Measurements from ENCODE around the gene CYP4V2. TPM values are rescaled to one million over a fixed set of nuclear protein-coding genes. Genes with fewer than 3 reads are reported as not detected.

CYP4V2 gene
- total RNA-seq, 1 experiment from 2014 or later = 8.6 TPM

- no peak overlapping the region for H2AFZ ChIP-seq (ENCODE audit: low read depth, low read length, poor library complexity, severe bottlenecking)
- H3K9me3 ChIP-seq (ENCODE audit: control insufficient read depth in 1 of 2, insufficient read depth in 1 of 2, low read depth in 1 of 2, low read length in 2 of 2) = no peaks in the 10 kb centered on the region
- no peaks in the 10 kb centered on the region for H3K9me2 ChIP-seq (ENCODE audit: insufficient read depth)
- no peak overlapping the region for H3K9ac ChIP-seq (ENCODE audit: low read length)
- ChIA-PET POLR2A (no interaction called here), CTCF (no interaction called here), RAD21 (ENCODE audit: low non-redundant PET in 1 of 2, low total read pairs in 2 of 2, uncharacterized antibody in 2 of 2, unreplicated experiment in 2 of 2) (no interaction called here)
- no peaks in the 10 kb centered on the region for H3K79me2 ChIP-seq (ENCODE audit: insufficient read depth, low read length)
- no peak for ATAC-seq
- intact Hi-C loops (cut with micrococcal nuclease) = no loop called here
- TF ChIP-seq CTCF (IDR thresholded peaks at IDR 0.05 in 2 of 3, conservative IDR thresholded peaks at IDR 0.05 in 1 of 3; ENCODE audit: borderline replicate concordance in 1 of 3, insufficient read depth in 1 of 3, low read depth in 2 of 3, low read length in 2 of 3) = no peak
- no peak for TF ChIP-seq EGR1 (IDR thresholded peaks at IDR 0.05; ENCODE audit: low read depth)
- no peak for TF ChIP-seq EZH2phosphoT487 (IDR thresholded peaks at IDR 0.05; ENCODE audit: borderline replicate concordance)
- no peak for TF ChIP-seq POLR2AphosphoS5 (IDR thresholded peaks at IDR 0.05; ENCODE audit: low read depth, low read length)
- no peak for TF ChIP-seq EZH2 (IDR thresholded peaks at IDR 0.05)
- TF ChIP-seq MAX (IDR thresholded peaks at IDR 0.05) = no peak
- no peak for TF ChIP-seq CEBPB (IDR thresholded peaks at IDR 0.05; ENCODE audit: low read depth)
- TF ChIP-seq ELF1 (IDR thresholded peaks at IDR 0.05; ENCODE audit: borderline replicate concordance, low read depth) = no peak
- TF ChIP-seq ZBTB33 (IDR thresholded peaks at IDR 0.05; ENCODE audit: extremely low read depth, insufficient replicate concordance, low read length) = no peak
- no peaks in the 10 kb centered on the region for H3K27me3 ChIP-seq (ENCODE audit: insufficient read depth, low read length)
- H3K36me3 ChIP-seq (ENCODE audit: control insufficient read depth in 1 of 2, insufficient read depth in 2 of 2, low read length in 2 of 2) = no peaks in the 10 kb centered on the region
- H3K4me1 ChIP-seq (ENCODE audit: control insufficient read depth in 1 of 2, insufficient read depth in 2 of 2, low read length in 2 of 2) = no peaks in the 10 kb centered on the region
- no peak overlapping the region for H3K4me2 ChIP-seq (ENCODE audit: low read length)
- no TSS peak for BruUV-seq (replicated peaks)
- no peak overlapping the region for H3K4me3 ChIP-seq (replicated peaks in 1 of 2; ENCODE audit: low read depth in 1 of 2, low read length in 2 of 2)
- H4K20me1 ChIP-seq (ENCODE audit: insufficient read depth) = no peaks in the 10 kb centered on the region
- DNase-seq (ENCODE audit: low read depth, low spot score) = no peak
- no peak overlapping the region for H3K27ac ChIP-seq (ENCODE audit: low read depth, low read length)
These were observed 20.4 kb upstream of the CYP4V2 start for GRCh38 chr4:186170966-186171365.

Data from HCT116 (cell line).